Liver (tissue), 3 donors: Measurements from ENCODE around the gene LCMT2.

Experiments
- GABPA ChIP-seq, 2 donors: IDR thresholded peaks in 1 of 2; conservative IDR thresholded peaks in 1 of 2; 2 replicates each; pipeline ENCODE4 v1.6.1; 2016; ENCODE audit warnings: antibody characterized with exemption in 2 of 2, mild to moderate bottlenecking in 1 of 2, moderate library complexity in 1 of 2
- HNF4G ChIP-seq: IDR thresholded peaks from 2 replicates; pipeline ENCODE4 v1.6.1; 2016; ENCODE audit warnings: antibody characterized with exemption
- JUND ChIP-seq, 2 donors: IDR thresholded peaks; 2 replicates each; pipeline ENCODE4 v1.6.1; 2016; ENCODE audit warnings: antibody characterized with exemption in 2 of 2
- RAD21 ChIP-seq, 2 donors: IDR thresholded peaks; 2 replicates each; pipeline ENCODE4 v1.6.1; 2016; ENCODE audit warnings: antibody characterized with exemption in 2 of 2, mild to moderate bottlenecking in 2 of 2
- SP1 ChIP-seq: IDR thresholded peaks from 2 replicates; pipeline ENCODE4 v1.6.1; 2018; ENCODE audit warnings: antibody characterized with exemption, mild to moderate bottlenecking
- TAF1 ChIP-seq: conservative IDR thresholded peaks from 2 replicates; pipeline ENCODE4 v1.6.1; 2016; ENCODE audit warnings: antibody characterized with exemption, mild to moderate bottlenecking
- TF ChIP-seq, protein P1 (sequence below): fragments of 150-350 bp; IDR thresholded peaks from 2 replicates; pipeline ENCODE4 v1.5.1; 2017; ENCODE audit warnings: improper control_type of control experiment, low read depth, low read length; ENCODE audit not compliant: missing input control
- TF ChIP-seq, protein P2 (sequence below): IDR thresholded peaks from 2 replicates; pipeline ENCODE4 v1.6.1; 2016; ENCODE audit warnings: antibody characterized with exemption, mild to moderate bottlenecking
- donor health status: healthy.
- donor health status: healthy.

DNA sequence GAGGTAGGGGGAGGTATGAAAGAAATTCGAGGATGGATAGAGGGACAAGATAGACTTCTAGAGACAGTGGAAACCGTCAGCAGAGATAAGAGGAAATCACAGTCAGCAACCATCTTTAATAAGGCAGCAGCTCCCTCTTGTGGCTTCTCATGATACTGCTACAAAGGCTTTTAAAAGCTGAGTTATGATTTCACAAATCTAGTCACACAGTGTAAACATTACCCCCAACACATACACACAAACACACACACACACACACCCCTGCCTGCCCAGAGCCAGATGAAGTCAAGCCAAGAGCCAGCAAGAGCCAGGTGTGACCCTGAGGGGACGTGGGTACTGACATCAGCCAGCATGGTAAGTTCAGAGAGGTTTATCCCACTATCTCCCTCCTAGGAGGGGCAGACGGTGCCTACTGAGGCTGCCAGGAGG is 44.8 kb downstream of the LCMT2 start:
- TF ChIP-seq TAF1: no peak
- TF ChIP-seq, protein P1, sequence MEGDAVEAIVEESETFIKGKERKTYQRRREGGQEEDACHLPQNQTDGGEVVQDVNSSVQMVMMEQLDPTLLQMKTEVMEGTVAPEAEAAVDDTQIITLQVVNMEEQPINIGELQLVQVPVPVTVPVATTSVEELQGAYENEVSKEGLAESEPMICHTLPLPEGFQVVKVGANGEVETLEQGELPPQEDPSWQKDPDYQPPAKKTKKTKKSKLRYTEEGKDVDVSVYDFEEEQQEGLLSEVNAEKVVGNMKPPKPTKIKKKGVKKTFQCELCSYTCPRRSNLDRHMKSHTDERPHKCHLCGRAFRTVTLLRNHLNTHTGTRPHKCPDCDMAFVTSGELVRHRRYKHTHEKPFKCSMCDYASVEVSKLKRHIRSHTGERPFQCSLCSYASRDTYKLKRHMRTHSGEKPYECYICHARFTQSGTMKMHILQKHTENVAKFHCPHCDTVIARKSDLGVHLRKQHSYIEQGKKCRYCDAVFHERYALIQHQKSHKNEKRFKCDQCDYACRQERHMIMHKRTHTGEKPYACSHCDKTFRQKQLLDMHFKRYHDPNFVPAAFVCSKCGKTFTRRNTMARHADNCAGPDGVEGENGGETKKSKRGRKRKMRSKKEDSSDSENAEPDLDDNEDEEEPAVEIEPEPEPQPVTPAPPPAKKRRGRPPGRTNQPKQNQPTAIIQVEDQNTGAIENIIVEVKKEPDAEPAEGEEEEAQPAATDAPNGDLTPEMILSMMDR: peak; percentile 86
- TF ChIP-seq RAD21 (IDR thresholded peaks at IDR 0.05): peak; percentile 91 to 92
- no peak for TF ChIP-seq GABPA (IDR thresholded peaks at IDR 0.05 in 1 of 2, conservative IDR thresholded peaks at IDR 0.05 in 1 of 2)
- TF ChIP-seq SP1: no peak
- TF ChIP-seq HNF4G: no peak
- TF ChIP-seq, protein P2, sequence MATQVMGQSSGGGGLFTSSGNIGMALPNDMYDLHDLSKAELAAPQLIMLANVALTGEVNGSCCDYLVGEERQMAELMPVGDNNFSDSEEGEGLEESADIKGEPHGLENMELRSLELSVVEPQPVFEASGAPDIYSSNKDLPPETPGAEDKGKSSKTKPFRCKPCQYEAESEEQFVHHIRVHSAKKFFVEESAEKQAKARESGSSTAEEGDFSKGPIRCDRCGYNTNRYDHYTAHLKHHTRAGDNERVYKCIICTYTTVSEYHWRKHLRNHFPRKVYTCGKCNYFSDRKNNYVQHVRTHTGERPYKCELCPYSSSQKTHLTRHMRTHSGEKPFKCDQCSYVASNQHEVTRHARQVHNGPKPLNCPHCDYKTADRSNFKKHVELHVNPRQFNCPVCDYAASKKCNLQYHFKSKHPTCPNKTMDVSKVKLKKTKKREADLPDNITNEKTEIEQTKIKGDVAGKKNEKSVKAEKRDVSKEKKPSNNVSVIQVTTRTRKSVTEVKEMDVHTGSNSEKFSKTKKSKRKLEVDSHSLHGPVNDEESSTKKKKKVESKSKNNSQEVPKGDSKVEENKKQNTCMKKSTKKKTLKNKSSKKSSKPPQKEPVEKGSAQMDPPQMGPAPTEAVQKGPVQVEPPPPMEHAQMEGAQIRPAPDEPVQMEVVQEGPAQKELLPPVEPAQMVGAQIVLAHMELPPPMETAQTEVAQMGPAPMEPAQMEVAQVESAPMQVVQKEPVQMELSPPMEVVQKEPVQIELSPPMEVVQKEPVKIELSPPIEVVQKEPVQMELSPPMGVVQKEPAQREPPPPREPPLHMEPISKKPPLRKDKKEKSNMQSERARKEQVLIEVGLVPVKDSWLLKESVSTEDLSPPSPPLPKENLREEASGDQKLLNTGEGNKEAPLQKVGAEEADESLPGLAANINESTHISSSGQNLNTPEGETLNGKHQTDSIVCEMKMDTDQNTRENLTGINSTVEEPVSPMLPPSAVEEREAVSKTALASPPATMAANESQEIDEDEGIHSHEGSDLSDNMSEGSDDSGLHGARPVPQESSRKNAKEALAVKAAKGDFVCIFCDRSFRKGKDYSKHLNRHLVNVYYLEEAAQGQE: no peak
- no peak for TF ChIP-seq JUND (IDR thresholded peaks at IDR 0.05)
